HEK293 (cell line): ENCODE data around the gene CCNYL1.

ENCODE experiments used
- CTCF ChIP-seq: fragments of 450-650 bp; formaldehyde crosslinking; IDR thresholded peaks from 2 replicates; pipeline ENCODE4 v1.5.1; 2016; ENCODE audit warnings: missing biosample characterization, missing genetic modification characterization
- REST ChIP-seq: fragments of 450-650 bp; formaldehyde crosslinking; IDR thresholded peaks from 2 replicates; pipeline ENCODE4 v1.5.1; 2016; ENCODE audit warnings: missing biosample characterization, missing genetic modification characterization
- ZBTB1 ChIP-seq: fragments of 450-650 bp; formaldehyde crosslinking; IDR thresholded peaks from 2 replicates; pipeline ENCODE4 v1.5.1; 2016; ENCODE audit warnings: missing biosample characterization, missing genetic modification characterization
- ZNF157 ChIP-seq: fragments of 450-650 bp; formaldehyde crosslinking; IDR thresholded peaks from 2 replicates; pipeline ENCODE4 v1.5.1; 2016; ENCODE audit warnings: missing biosample characterization, missing genetic modification characterization
- ZNF169 ChIP-seq: fragments of 450-650 bp; formaldehyde crosslinking; IDR thresholded peaks from 2 replicates; pipeline ENCODE4 v1.5.1; 2016; ENCODE audit warnings: missing biosample characterization, missing genetic modification characterization
- ZNF701 ChIP-seq: fragments of 450-650 bp; formaldehyde crosslinking; IDR thresholded peaks from 2 replicates; pipeline ENCODE4 v1.5.1; 2016; ENCODE audit warnings: missing biosample characterization, missing genetic modification characterization

- TF ChIP-seq CTCF (tag by site-specific recombination) (no peak), ZNF701 (no peak), ZNF157 (tag by site-specific recombination) (no peak), ZNF169 (tag by site-specific recombination) (no peak), ZBTB1 (tag by site-specific recombination) (no peak), REST (tag by site-specific recombination) (no peak)
These were observed 18.1 kb downstream of the CCNYL1 start for GRCh38 chr2:207729465-207729998.
